GM18502 (cell line): ENCODE data around the gene GLRA3.
A peak's percentile ranks its signal among the peaks of the same experiment; 100 is the strongest.
"Not testable (repeated sequence)": the region's sequence is repeated elsewhere in the genome, so short reads cannot be mapped to it uniquely, and the experiment has no call there.

Experiments
- ATAC-seq: cut with Tn5 transposase; IDR thresholded peaks from one replicate; pipeline ENCODE4 v1.9.1; 2021; ENCODE audit warnings: mild to moderate bottlenecking; ENCODE audit not compliant: unreplicated experiment, poor library complexity

GLRA3 gene

DNA sequence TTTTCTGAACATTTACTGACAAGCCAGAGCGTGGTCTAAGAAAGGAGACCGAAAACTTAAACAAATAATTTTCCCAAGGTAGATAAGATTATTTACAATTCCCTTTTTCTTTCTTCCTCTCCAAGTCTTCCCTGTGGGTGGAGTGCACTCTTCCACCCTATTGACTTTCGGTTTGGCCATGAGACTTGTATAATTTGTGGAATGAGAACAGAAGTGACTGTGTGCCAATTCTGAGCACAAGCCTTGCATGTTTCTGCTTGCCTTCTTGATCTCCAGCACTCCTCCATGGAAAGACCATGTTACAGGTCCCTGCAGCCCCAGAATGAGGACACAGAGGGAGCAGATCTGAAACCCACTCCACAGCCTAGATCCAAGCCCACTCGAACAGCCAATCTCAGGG is 156.8 kb downstream of the GLRA3 start:
- ATAC-seq, result no peak

DNA sequence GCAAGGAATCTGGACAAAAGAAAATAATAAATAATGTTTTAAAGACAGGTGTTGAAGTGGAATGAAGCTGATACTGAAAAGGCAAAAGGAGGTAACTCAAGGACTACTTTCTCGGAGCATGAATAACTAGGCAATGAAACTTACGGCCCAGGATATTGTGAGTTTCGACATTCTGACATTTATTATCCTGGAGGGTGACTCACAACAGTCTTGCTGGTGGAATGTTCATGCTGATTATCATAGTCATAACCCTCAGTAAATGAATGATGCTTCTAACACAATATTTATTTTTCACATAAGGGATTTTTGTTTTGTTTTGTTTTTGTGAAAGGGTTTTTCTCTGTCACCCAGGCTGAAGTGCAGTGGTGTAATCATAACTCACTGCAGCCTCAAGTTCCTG is 159.8 kb downstream of the GLRA3 start:
- ATAC-seq, result no peak

DNA sequence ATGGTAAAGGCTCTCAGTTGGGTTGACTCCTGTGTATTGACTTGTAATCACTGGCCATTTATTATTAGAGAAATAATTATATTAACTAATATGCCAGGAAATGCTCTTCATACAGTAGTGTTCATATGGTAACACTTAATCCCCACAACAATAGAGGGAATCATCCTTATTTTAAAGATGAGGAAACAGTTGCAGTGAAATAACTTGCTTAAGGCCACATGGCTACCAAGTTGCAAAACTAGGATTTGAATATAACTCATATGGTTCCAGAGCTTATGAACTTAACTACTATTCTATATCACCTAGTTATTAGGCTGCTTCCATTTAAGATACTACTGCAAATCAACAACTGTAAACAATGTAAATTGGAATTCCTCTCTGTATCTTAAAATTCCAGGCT is 163.2 kb downstream of the GLRA3 start:
- no peak for ATAC-seq

GRCh38 chr4:174663216-174663615 is 165.8 kb downstream of the GLRA3 start:
- no peak for ATAC-seq

GRCh38 chr4:174658246-174658645 is 170.8 kb downstream of the GLRA3 start:
- no peak for ATAC-seq

GRCh38 chr4:174657472-174657871 is 171.6 kb downstream of the GLRA3 start:
- no peak for ATAC-seq

DNA sequence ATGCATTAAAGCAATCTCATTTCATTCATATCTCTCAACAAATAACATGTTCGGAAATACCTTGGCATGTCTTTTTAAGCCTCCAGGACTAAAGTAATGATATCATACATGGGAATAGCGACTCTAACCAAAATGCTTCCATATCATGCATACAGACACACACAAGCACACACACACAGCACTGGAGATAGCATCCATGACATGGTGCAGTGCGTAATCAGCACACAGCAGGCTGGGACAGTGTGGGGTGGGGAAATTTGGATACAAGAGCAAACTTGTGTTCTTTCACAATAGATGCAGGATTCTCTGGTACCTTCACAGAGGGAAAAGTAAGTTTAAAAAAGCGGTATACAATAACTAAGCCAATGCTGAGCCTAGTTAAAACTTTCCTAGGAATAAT is 174.4 kb downstream of the GLRA3 start:
- ATAC-seq, result no peak

- no peak for ATAC-seq
Measured at GRCh38 chr4:174650711-174651355, 178.2 kb downstream of the GLRA3 start.

GRCh38 chr4:174648812-174649211 is 180.2 kb downstream of the GLRA3 start:
- no peak for ATAC-seq

GRCh38 chr4:174646326-174646725 is 182.7 kb downstream of the GLRA3 start:
- no peak for ATAC-seq

- ATAC-seq, result no peak
Measured at GRCh38 chr4:174640146-174640545, 188.9 kb downstream of the GLRA3 start.

DNA sequence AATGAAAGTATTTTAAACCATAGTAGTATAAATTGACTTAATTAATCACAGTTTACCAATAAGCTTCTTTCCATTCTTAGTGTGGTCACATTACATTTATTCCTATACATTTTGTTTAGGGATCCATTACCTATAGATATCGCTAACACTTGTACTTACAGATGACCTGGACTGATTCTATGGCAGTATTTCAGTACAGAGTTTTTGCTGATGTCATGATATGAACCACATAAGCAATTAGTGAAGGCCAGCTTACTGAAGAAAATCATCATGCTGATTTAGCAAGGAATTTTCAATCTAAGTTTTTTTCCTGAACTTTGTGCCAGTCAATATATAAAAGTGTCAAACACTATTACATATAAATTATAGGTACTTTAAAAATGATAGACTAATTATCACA is 193.3 kb downstream of the GLRA3 start:
- no peak for ATAC-seq

DNA sequence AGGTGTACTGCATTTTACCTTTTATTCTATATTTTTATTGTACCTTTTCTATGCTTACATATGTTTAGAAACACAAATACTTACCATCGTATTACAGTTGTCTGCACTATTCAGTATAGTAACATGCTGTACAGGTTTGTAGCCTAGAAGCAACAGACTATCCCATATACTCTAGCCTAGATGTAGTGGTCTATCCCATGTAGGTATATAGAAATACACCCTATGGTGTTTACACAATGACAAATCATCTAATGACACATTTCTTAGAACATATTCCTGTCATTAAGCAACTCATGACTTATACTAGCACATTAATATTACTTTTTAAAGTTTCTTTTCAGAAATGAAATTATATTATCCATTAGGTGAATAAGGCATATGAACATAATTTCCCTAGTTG is 195.6 kb downstream of the GLRA3 start:
- no peak for ATAC-seq

GRCh38 chr4:174631901-174632758 is 196.9 kb downstream of the GLRA3 start:
- peak; percentile 69 for ATAC-seq

DNA sequence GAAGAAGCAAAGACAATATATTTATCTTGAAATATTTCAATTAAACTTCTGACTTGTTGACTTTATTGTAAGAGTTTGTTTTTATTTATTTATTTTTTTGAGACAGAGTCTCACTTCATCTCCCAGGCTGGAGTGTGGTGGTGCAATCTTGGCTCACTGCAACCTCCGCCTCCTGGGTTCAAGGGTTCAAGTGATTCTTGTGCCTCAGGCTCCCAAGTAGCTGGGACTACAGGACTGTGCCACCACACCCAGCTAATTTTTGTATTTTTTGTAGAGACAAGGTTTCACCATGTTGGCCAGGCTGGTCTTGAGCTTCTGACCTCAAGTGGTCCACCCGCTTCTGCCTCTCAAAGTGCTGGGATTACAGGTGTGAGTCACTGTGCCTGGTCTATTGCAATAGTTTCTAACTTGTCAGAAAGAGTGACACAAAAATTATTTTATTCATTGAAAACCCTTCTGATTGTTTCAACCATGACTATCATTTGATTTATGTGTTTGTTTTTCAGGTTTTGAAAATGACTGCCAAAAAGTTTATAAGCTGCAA is 199.1 kb downstream of the GLRA3 start:
- ATAC-seq, result not testable (repeated sequence)

DNA sequence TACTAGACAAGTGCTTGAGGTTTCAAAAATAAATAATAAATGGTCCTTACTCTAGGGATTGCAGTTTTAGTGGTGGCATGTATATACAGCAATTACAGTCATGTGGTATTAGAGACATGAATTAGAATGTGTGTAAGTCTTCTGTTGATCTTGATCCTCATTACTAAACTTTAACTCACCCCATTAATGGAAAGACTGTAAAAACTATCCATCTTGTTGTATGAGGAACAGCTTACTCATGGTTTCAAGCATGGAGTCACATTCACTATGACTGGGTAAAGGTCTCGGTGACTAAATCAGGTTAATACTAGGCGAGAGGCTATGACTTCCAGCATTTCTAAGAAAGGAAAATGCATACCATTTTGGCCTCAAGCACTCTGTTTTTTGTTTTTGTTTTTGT is 199.8 kb downstream of the GLRA3 start:
- ATAC-seq, result no peak

GRCh38 chr4:174628191-174628590 is 200.9 kb downstream of the GLRA3 start:
- ATAC-seq, result no peak

GRCh38 chr4:174627473-174627872 is 201.6 kb downstream of the GLRA3 start:
- no peak for ATAC-seq

DNA sequence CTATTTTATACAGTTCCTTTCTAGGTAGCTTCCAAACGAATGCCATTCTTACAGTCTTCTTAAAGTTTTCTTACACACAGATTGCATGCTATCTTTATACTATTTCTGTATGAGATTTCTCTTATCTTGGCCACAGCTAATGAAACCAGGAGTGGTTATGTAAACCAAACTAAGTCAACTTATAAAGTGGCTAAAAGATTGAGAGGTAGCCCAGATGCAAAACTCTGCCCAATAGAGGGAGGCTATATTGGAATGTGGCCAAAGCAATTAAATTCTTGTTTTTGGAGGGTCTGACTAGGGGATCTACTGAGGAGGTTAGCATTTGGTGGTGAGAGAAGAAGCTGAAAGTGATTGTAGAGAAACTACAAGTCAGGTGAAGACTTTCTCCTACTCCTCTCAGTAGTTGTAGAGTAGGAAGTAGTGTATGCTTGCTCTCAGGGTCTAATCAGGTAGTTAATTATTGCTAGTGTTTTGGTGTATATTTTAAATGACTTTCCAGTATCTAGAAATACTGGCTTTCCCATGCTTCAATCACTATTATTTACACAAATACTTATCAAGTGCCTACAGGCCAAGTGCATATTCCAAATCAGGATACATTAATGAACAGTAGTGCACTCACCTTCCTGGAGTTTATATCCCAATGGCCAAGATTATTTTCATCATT is 202.6 kb downstream of the GLRA3 start:
- ATAC-seq, result no peak

DNA sequence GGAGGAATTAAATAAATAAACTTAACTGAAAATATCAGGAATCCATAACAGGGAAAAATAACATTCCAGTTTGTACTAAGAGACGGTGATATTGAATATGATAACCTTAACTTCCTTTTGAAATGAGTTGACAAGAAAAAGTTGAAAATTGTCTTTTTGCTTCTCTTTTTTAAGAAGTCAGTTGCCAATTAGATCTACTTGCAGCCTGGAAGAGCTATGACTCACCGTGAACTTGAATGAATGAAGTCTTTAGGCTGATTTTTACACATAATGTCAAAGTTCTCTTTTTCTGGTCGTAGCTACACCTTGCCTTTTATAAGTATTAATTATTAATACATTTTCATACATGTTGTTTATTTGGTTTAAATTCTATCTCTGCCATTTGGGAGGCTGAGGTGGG is 212.4 kb downstream of the GLRA3 start:
- no peak for ATAC-seq

GRCh38 chr4:174613979-174614378 is 215.1 kb downstream of the GLRA3 start:
- ATAC-seq, result no peak
